Activated CD4-positive, alpha-beta memory T cell treated with anti-CD3 and anti-CD28 coated beads for 36 hours (primary cell): ENCODE data around the gene ERI2. TPM values are rescaled to one million over a fixed set of nuclear protein-coding genes. Genes with fewer than 3 reads are reported as not detected.

Experiments
- total RNA-seq, 2 experiments: library from RNA; stranded (reverse); gene quantifications; one replicate each; pipeline ENCODE4 v1.2.3, GENCODE V29; 2021

Gene ERI2
- total RNA-seq, 2 experiments from 2014 or later = 19.8 to 25.0 TPM

Other genes with a start within 250 kb of the ERI2 start
- not detected for gene ACSM2B, start 230.1 kb downstream of the ERI2 start, total RNA-seq
- gene ACSM1, start 108.8 kb downstream of the ERI2 start, total RNA-seq = not detected
- 10 to 100 TPM; 42.7 to 43.1 TPM for gene THUMPD1, start 64.7 kb downstream of the ERI2 start, total RNA-seq
- gene ACSM3, start 42.5 kb downstream of the ERI2 start, total RNA-seq = 10 to 100 TPM; 13.8 to 17.4 TPM
- 10 to 100 TPM; 24.3 to 25.7 TPM for gene REXO5, start 55 bp upstream of the ERI2 start, total RNA-seq
- gene DCUN1D3, start 93.9 kb upstream of the ERI2 start, total RNA-seq = 1 to 10 TPM; 5.9 TPM
- gene LYRM1, start 94.3 kb upstream of the ERI2 start, total RNA-seq = 10 to 100 TPM; 26.5 to 28.0 TPM